Measurements from ENCODE around the gene SEC61A1. TPM values are rescaled to one million over a fixed set of nuclear protein-coding genes. Genes with fewer than 3 reads are reported as not detected.

SEC61A1 gene
- total RNA-seq, 1 donor from 2014 or later = 92.8 TPM

GRCh38 chr3:128113817-128114794 lies 61.9 kb downstream of the SEC61A1 start:
- intact Hi-C loops (cut with DNase I) = no loop called here
- no peaks in the 10 kb centered on the region for H3K9me3 ChIP-seq
- no peak for TF ChIP-seq POLR2A (IDR thresholded peaks at IDR 0.05)
- TF ChIP-seq POLR2AphosphoS5 (IDR thresholded peaks at IDR 0.05; ENCODE audit: insufficient read depth in 1 of 2, low read depth in 1 of 2) = no peak
- TF ChIP-seq CTCF (IDR thresholded peaks at IDR 0.05) = no peak
- no peaks in the 10 kb centered on the region for H3K27me3 ChIP-seq
- H3K4me1 ChIP-seq = peaks cover 11% of the 10 kb centered on the region
- DNase-seq (ENCODE audit: extremely low spot score in 2 of 2) = no peak
- H3K36me3 ChIP-seq = peaks cover 0 to 23% of the 10 kb centered on the region in 2 donors
- no peak overlapping the region for H3K4me3 ChIP-seq
- H3K27ac ChIP-seq = no peak overlapping the region

Small RNAs within 50 kb of the gene (small RNA-seq; reads per million reads assigned to genes)
- gene RNU2-37P = not detected

Other genes starting within 250 kb of the SEC61A1 start
- gene MGLL, start 229.9 kb upstream of the SEC61A1 start, total RNA-seq = 35.6 TPM
- not detected for gene KBTBD12, start 137.2 kb upstream of the SEC61A1 start, total RNA-seq
- 26.0 TPM for gene RUVBL1, start 71.4 kb downstream of the SEC61A1 start, total RNA-seq
- 24.6 TPM for gene EEFSEC, start 101.0 kb downstream of the SEC61A1 start, total RNA-seq

Measured in vagina (tissue), 2 donors.